Neural cell (in vitro differentiated cells): ENCODE data around the gene SLC10A4.

Experiments
- MXI1 ChIP-seq: fragments of 450-650 bp; conservative IDR thresholded peaks from 2 replicates; pipeline ENCODE4 v1.6.1; 2014; ENCODE audit warnings: antibody characterized with exemption, mild to moderate bottlenecking; ENCODE audit not compliant: poor library complexity, severe bottlenecking
- TAF1 ChIP-seq: IDR thresholded peaks from 2 replicates; pipeline ENCODE4 v1.6.1; 2012; ENCODE audit warnings: low read depth
- TF ChIP-seq, protein P1 (sequence below): fragments of 450-650 bp; IDR thresholded peaks from 2 replicates; pipeline ENCODE4 v1.5.1; 2014; ENCODE audit warnings: antibody characterized with exemption, mild to moderate bottlenecking, moderate library complexity; ENCODE audit not compliant: poor library complexity, severe bottlenecking

DNA sequence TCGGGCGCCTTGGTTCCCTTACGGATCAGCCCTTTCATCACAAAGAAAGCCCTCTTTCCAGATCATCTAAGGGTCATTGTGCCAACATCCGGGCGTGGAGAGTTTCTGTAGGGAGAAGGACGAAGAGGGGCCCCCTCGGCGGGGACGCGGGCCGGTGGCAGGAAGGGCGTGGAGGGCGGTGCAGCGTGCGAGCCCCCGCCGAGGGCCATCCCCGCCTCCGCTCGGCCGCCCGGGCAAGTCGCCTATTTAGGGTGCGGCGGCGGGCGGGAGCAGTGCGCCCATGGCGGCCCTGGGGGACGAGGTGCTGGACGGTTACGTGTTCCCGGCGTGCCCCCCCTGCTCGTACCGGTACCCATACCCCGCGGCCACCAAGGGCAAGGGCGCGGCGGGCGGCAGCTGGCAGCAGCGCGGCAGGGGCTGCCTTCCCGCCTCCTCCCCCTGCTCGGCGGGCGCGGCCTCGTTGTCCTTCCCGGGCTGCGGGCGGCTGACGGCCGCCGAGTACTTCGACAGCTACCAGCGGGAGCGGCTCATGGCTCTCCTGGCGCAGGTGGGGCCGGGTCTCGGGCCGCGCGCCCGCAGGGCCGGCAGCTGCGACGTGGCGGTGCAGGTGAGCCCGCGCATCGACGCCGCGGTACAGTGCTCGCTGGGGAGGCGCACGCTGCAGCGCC lies 7.0 kb downstream of the SLC10A4 start, which contains the start of gene ZAR1:
- no peak for TF ChIP-seq MXI1
- TF ChIP-seq, protein P1, sequence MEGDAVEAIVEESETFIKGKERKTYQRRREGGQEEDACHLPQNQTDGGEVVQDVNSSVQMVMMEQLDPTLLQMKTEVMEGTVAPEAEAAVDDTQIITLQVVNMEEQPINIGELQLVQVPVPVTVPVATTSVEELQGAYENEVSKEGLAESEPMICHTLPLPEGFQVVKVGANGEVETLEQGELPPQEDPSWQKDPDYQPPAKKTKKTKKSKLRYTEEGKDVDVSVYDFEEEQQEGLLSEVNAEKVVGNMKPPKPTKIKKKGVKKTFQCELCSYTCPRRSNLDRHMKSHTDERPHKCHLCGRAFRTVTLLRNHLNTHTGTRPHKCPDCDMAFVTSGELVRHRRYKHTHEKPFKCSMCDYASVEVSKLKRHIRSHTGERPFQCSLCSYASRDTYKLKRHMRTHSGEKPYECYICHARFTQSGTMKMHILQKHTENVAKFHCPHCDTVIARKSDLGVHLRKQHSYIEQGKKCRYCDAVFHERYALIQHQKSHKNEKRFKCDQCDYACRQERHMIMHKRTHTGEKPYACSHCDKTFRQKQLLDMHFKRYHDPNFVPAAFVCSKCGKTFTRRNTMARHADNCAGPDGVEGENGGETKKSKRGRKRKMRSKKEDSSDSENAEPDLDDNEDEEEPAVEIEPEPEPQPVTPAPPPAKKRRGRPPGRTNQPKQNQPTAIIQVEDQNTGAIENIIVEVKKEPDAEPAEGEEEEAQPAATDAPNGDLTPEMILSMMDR = no peak
- TF ChIP-seq TAF1 = no peak
